Smooth muscle cell (in vitro differentiated cells): ENCODE results near the gene PSME3IP1. TPM values are rescaled to one million over a fixed set of nuclear protein-coding genes. Genes with fewer than 3 reads are reported as not detected.

Experiments
- DNase-seq: peaks from one replicate; lab custom pipeline; 2025; ENCODE audit not compliant: unreplicated experiment; lab: John Stamatoyannopoulos, UW
- H2AFZ ChIP-seq: fragments of 200-600 bp; sonication (generic); 2 replicates; pipeline ENCODE4 v1.6.0; 2016; ENCODE audit warnings: antibody characterized with exemption, low read depth, mild to moderate bottlenecking
- H3F3A ChIP-seq: fragments of 200-600 bp; sonication (generic); 2 replicates; pipeline ENCODE4 v1.6.0; 2017; ENCODE audit warnings: antibody characterized with exemption, low read depth
- H3K27ac ChIP-seq: fragments of 200-600 bp; sonication (generic); 2 replicates; pipeline ENCODE4 v1.5.1; 2016; ENCODE audit warnings: low read depth, mild to moderate bottlenecking
- H3K27me3 ChIP-seq: fragments of 200-600 bp; sonication (generic); 2 replicates; pipeline ENCODE4 v1.6.1; 2016; ENCODE audit warnings: low read depth, mild to moderate bottlenecking
- H3K36me3 ChIP-seq: fragments of 200-600 bp; sonication (generic); 2 replicates; pipeline ENCODE4 v1.5.1; 2016; ENCODE audit warnings: low read depth
- H3K4me1 ChIP-seq: fragments of 200-600 bp; sonication (generic); 2 replicates; pipeline ENCODE4 v1.5.1; 2016; ENCODE audit warnings: low read depth
- H3K4me2 ChIP-seq: fragments of 200-600 bp; sonication (generic); 2 replicates; pipeline ENCODE4 v1.6.0; 2016; ENCODE audit warnings: mild to moderate bottlenecking
- H3K4me3 ChIP-seq: fragments of 200-600 bp; sonication (generic); 2 replicates; pipeline ENCODE4 v1.5.1; 2016; ENCODE audit warnings: mild to moderate bottlenecking
- H3K79me2 ChIP-seq: fragments of 200-600 bp; sonication (generic); 2 replicates; pipeline ENCODE4 v1.6.0; 2016; ENCODE audit warnings: low read depth, mild to moderate bottlenecking
- H3K9ac ChIP-seq: fragments of 200-600 bp; sonication (generic); 2 replicates; pipeline ENCODE4 v1.6.0; 2016; ENCODE audit warnings: low read depth
- H3K9me3 ChIP-seq: fragments of 200-600 bp; sonication (generic); replicated peaks from 2 replicates; pipeline ENCODE4 v1.5.1; 2016; ENCODE audit warnings: low read depth
- H4K20me1 ChIP-seq: fragments of 200-600 bp; sonication (generic); 2 replicates; pipeline ENCODE4 v1.6.0; 2016; ENCODE audit warnings: low read depth
- WGBS: methylation state at CpG from one replicate; pipeline ENCODE4 v1.1.7; 2016; ENCODE audit warnings: low lambda C conversion rate; 5-methylcytosine and 5-hydroxymethylcytosine counted together
- polyA plus RNA-seq: library from polyadenylated mRNA; unstranded; fragments of >200 nt; fragmentation: Nextera tagmentation; extraction: Ambion mirVana; gene quantifications from 2 replicates; pipeline ENCODE4 v1.2.1, GENCODE V29; 2016
- total RNA-seq: library from RNA; depleted of rRNA; stranded (reverse); fragments of >200 nt; gene quantifications from 2 replicates; pipeline ENCODE4 v1.2.3, GENCODE V29; 2014
- TF ChIP-seq, protein P1 (sequence below): fragments of 200-600 bp; sonication (generic); IDR thresholded peaks from 2 replicates; pipeline ENCODE4 v1.5.1; 2017; ENCODE audit warnings: borderline replicate concordance, mild to moderate bottlenecking, antibody characterized with exemption; ENCODE audit not compliant: insufficient read depth, poor library complexity, severe bottlenecking

The PSME3IP1 gene
- total and polyA plus RNA-seq, 2 experiments from 2014 or later, result 58.1 to 104 TPM

GRCh38 chr16:57167538-57167937, 18.3 kb downstream of the PSME3IP1 start:
- Histone ChIP-seq H3K4me1 (peaks cover 12% of the 10 kb centered on the region), H4K20me1 (no peaks in the 10 kb centered on the region), H3K27me3 (no peaks in the 10 kb centered on the region), H3K9ac (no peak overlapping the region), H3K79me2 (no peaks in the 10 kb centered on the region), H3K36me3 (peaks cover 20% of the 10 kb centered on the region), H2AFZ (no peak overlapping the region), H3K4me3 (no peak overlapping the region), H3K9me3 (no peaks in the 10 kb centered on the region), H3F3A (peaks cover 5% of the 10 kb centered on the region), H3K27ac (no peak overlapping the region), H3K4me2 (no peak overlapping the region)
- no peak for DNase-seq
- TF ChIP-seq, protein P1, sequence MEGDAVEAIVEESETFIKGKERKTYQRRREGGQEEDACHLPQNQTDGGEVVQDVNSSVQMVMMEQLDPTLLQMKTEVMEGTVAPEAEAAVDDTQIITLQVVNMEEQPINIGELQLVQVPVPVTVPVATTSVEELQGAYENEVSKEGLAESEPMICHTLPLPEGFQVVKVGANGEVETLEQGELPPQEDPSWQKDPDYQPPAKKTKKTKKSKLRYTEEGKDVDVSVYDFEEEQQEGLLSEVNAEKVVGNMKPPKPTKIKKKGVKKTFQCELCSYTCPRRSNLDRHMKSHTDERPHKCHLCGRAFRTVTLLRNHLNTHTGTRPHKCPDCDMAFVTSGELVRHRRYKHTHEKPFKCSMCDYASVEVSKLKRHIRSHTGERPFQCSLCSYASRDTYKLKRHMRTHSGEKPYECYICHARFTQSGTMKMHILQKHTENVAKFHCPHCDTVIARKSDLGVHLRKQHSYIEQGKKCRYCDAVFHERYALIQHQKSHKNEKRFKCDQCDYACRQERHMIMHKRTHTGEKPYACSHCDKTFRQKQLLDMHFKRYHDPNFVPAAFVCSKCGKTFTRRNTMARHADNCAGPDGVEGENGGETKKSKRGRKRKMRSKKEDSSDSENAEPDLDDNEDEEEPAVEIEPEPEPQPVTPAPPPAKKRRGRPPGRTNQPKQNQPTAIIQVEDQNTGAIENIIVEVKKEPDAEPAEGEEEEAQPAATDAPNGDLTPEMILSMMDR, result no peak
- 62% methylated on average over 3 of the region's 3 CpGs for WGBS

DNA sequence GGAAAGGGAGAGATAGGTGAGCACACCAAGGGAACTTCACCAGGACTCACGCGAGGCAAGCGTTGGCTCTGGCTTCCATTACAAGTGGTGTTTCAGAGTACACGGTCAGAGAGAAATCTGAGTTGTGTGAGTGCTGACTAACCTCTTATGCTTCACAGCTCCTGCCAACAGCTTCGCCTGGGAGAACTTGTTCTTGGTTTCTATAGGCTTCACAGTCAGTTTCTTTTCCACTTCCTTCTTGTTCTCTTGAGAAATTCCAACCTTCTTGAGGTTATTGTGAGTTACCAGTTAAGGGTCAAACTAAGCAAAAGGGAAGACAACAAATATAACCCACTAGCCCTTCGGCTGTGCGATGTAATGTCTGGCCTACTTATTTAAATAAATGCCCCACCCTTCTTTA, 18.9 kb downstream of the PSME3IP1 start:
- H3K4me3 ChIP-seq, result no peak overlapping the region
- H3F3A ChIP-seq, result peaks cover 5% of the 10 kb centered on the region
- H3K4me2 ChIP-seq, result no peak overlapping the region
- H3K9ac ChIP-seq, result no peak overlapping the region
- no peaks in the 10 kb centered on the region for H3K79me2 ChIP-seq
- TF ChIP-seq, protein P1, result no peak
- WGBS, result 84% methylated on average over 7 of the region's 7 CpGs
- DNase-seq, result no peak
- H3K27me3 ChIP-seq, result no peaks in the 10 kb centered on the region
- no peak overlapping the region for H2AFZ ChIP-seq
- H3K9me3 ChIP-seq, result no peaks in the 10 kb centered on the region
- H3K27ac ChIP-seq, result no peak overlapping the region
- peaks cover 20% of the 10 kb centered on the region for H3K36me3 ChIP-seq
- H4K20me1 ChIP-seq, result no peaks in the 10 kb centered on the region
- H3K4me1 ChIP-seq, result peaks cover 12% of the 10 kb centered on the region

GRCh38 chr16:57166451-57166850, 19.4 kb downstream of the PSME3IP1 start:
- no peaks in the 10 kb centered on the region for H4K20me1 ChIP-seq
- TF ChIP-seq, protein P1, result no peak
- no peak overlapping the region for H3K27ac ChIP-seq
- H3K79me2 ChIP-seq, result no peaks in the 10 kb centered on the region
- no peak overlapping the region for H3K4me2 ChIP-seq
- no peak overlapping the region for H2AFZ ChIP-seq
- no peaks in the 10 kb centered on the region for H3K27me3 ChIP-seq
- H3K4me3 ChIP-seq, result no peak overlapping the region
- peaks cover 5% of the 10 kb centered on the region for H3F3A ChIP-seq
- peaks cover 12% of the 10 kb centered on the region for H3K4me1 ChIP-seq
- H3K9ac ChIP-seq, result no peak overlapping the region
- no peak for DNase-seq
- no peaks in the 10 kb centered on the region for H3K9me3 ChIP-seq
- H3K36me3 ChIP-seq, result peaks cover 20% of the 10 kb centered on the region

- Histone ChIP-seq H3K36me3 (peaks cover 22% of the 10 kb centered on the region), H3F3A (peaks cover 5% of the 10 kb centered on the region), H2AFZ (no peak overlapping the region), H3K27ac (no peak overlapping the region), H3K27me3 (no peaks in the 10 kb centered on the region), H3K9ac (no peak overlapping the region), H3K4me3 (no peak overlapping the region), H3K4me2 (no peak overlapping the region), H3K79me2 (no peaks in the 10 kb centered on the region), H3K9me3 (no peaks in the 10 kb centered on the region), H4K20me1 (no peaks in the 10 kb centered on the region), H3K4me1 (peaks cover 12% of the 10 kb centered on the region)
- TF ChIP-seq, protein P1, result no peak
- no peak for DNase-seq
- 95% methylated on average over 3 of the region's 3 CpGs for WGBS
Observed at GRCh38 chr16:57165938-57166337, 19.9 kb downstream of the PSME3IP1 start.
